ENCODE data around the gene UPK1A.

DNA sequence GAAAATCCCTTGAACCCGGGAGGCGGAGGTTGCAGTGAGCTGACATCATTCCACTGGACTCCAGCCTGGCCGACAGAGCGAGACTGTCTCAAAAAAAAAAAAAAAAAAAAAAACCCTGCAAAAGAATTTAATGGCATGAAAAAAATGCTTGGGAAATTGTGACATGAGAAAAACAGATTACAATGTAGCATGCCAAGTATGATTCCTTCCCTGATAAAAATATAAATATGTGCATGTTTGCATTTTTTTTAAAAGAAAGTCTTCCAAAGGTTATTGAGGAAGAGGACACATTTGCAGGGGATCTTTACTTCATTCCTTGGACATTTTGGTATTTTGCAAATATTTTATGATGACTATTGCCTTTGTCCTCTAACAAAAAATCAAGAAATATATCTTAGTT lies 23.5 kb downstream of the UPK1A start:
- TF ChIP-seq EZH2phosphoT487 (IDR thresholded peaks at IDR 0.05; ENCODE audit: low read depth), result no peak
- TF ChIP-seq, protein P1, sequence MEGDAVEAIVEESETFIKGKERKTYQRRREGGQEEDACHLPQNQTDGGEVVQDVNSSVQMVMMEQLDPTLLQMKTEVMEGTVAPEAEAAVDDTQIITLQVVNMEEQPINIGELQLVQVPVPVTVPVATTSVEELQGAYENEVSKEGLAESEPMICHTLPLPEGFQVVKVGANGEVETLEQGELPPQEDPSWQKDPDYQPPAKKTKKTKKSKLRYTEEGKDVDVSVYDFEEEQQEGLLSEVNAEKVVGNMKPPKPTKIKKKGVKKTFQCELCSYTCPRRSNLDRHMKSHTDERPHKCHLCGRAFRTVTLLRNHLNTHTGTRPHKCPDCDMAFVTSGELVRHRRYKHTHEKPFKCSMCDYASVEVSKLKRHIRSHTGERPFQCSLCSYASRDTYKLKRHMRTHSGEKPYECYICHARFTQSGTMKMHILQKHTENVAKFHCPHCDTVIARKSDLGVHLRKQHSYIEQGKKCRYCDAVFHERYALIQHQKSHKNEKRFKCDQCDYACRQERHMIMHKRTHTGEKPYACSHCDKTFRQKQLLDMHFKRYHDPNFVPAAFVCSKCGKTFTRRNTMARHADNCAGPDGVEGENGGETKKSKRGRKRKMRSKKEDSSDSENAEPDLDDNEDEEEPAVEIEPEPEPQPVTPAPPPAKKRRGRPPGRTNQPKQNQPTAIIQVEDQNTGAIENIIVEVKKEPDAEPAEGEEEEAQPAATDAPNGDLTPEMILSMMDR (IDR thresholded peaks at IDR 0.05; ENCODE audit: low read depth, low read length), result no peak
